Measurements from ENCODE around the gene KLHDC4. TPM values are rescaled to one million over a fixed set of nuclear protein-coding genes. Genes with fewer than 3 reads are reported as not detected.

KLHDC4 gene
- total and polyA plus RNA-seq, 2 of the 4 experiments (the other 2 are of a cell fraction), result 13.6 to 19.0 TPM

GRCh38 chr16:87731607-87732006 is 34.2 kb downstream of the KLHDC4 start:
- 100% methylated on average over 7 of the region's 13 CpGs; no CpG with 5 or more reads in 1 of the 2 experiments for WGBS, 2 experiments (ENCODE audit: extremely low coverage in 2 of 2, insufficient read length in 1 of 2)
- dilution Hi-C loops (cut with HindIII; ENCODE audit: low sequenced_read_pairs, unreplicated experiment), result no loop called here
- BruUV-seq (replicated peaks), result no TSS peak

More at GRCh38 chr16:87731607-87732006, 34.2 kb downstream of the KLHDC4 start:
- no peak overlapping the region for H3K4ac ChIP-seq (ENCODE audit: low read depth, low read length)
- no peak overlapping the region for H2BK5ac ChIP-seq (ENCODE audit: low read depth, low read length, poor library complexity, severe bottlenecking)
- ATAC-seq (ENCODE audit: low read depth) (no peak), DNase-seq (no peak)
- no peak for TF ChIP-seq NFE2L2 (IDR thresholded peaks at IDR 0.05; ENCODE audit: low read depth, low read length)
- TF ChIP-seq CHD1 (IDR thresholded peaks at IDR 0.05; ENCODE audit: low read depth, low read length), result no peak
- TF ChIP-seq RFX5 (IDR thresholded peaks at IDR 0.05; ENCODE audit: low read depth, low read length), result no peak
- TF ChIP-seq MAZ (IDR thresholded peaks at IDR 0.05; ENCODE audit: borderline replicate concordance, low read depth, low read length), result no peak
- TF ChIP-seq BHLHE40 (IDR thresholded peaks at IDR 0.05; ENCODE audit: low read depth, low read length), result no peak
- no peak for TF ChIP-seq CEBPB (IDR thresholded peaks at IDR 0.05; ENCODE audit: low read depth, low read length)
- no peak for TF ChIP-seq SMC3 (IDR thresholded peaks at IDR 0.05; ENCODE audit: low read depth, low read length)
- no peak for TF ChIP-seq MAFK (IDR thresholded peaks at IDR 0.05; ENCODE audit: low read depth, low read length)
- no peak overlapping the region for H3K14ac ChIP-seq (replicated peaks; ENCODE audit: low read depth, low read length)
- no peak overlapping the region for H2BK120ac ChIP-seq (ENCODE audit: low read depth, low read length)
- H3K79me1 ChIP-seq (ENCODE audit: low read depth in 1 of 2, low read length in 2 of 2), result peaks cover 0 to 12% of the 10 kb centered on the region in 2 experiments; a peak in 2 of 4 replicates
- H3K36me3 ChIP-seq (ENCODE audit: control insufficient read depth, insufficient read depth, low read length), result peaks cover 17% of the 10 kb centered on the region
- peaks cover 21% of the 10 kb centered on the region for H4K20me1 ChIP-seq (ENCODE audit: insufficient read depth, low read length)
- ChIA-PET CTCF (no interaction called here), POLR2A (ENCODE audit: unreplicated experiment) (no interaction called here)
- H4K91ac ChIP-seq (ENCODE audit: insufficient read depth, low read depth, low read length), result no peak overlapping the region
- peaks cover 5% of the 10 kb centered on the region for H3K9me1 ChIP-seq (ENCODE audit: insufficient read depth, low read length)
- H3K56ac ChIP-seq (ENCODE audit: extremely low read depth, insufficient read depth, low read length), result no peak overlapping the region
- H3K23ac ChIP-seq (ENCODE audit: low read depth, low read length), result no peak overlapping the region
- H3K4me3 ChIP-seq (ENCODE audit: insufficient read depth, low read depth, low read length), result no peak overlapping the region
- no peak overlapping the region for H3K18ac ChIP-seq (ENCODE audit: low read depth, low read length)
- no peak overlapping the region for H4K8ac ChIP-seq (ENCODE audit: low read depth in 2 of 2, low read length in 2 of 2)
- H3K4me1 ChIP-seq (ENCODE audit: control insufficient read depth, insufficient read depth, low read length), result 0 out of 2 replicates have a peak, but pooled peaks cover 4% of the 10 kb centered on the region
- no peak overlapping the region for H2AK9ac ChIP-seq (replicated peaks; ENCODE audit: low read depth, low read length, poor library complexity)
- no peak overlapping the region for H2AFZ ChIP-seq (replicated peaks; ENCODE audit: low read length, poor library complexity)
- no peak overlapping the region for H2BK20ac ChIP-seq (ENCODE audit: low read depth, low read length)
- no peak overlapping the region for H3K27ac ChIP-seq (ENCODE audit: insufficient read depth, low read length)
- in situ Hi-C loops (cut with MboI; ENCODE audit: low sequenced_read_pairs) (no loop called here), intact Hi-C loops (cut with micrococcal nuclease) (no loop called here)
- H4K5ac ChIP-seq (ENCODE audit: low read depth, low read length), result no peak overlapping the region
- no peaks in the 10 kb centered on the region for H3K27me3 ChIP-seq (ENCODE audit: control insufficient read depth, insufficient read depth, low read length)
- H2AK5ac ChIP-seq (ENCODE audit: low read depth, low read length), result no peak overlapping the region
- no peaks in the 10 kb centered on the region for H3K9me3 ChIP-seq (ENCODE audit: control insufficient read depth, insufficient read depth, low read length)
- H3K4me2 ChIP-seq (ENCODE audit: low read depth, low read length), result no peak overlapping the region
- H2BK15ac ChIP-seq (ENCODE audit: low read depth, low read length), result no peak overlapping the region
- H3K9ac ChIP-seq (ENCODE audit: low read depth, low read length), result no peak overlapping the region

All from IMR-90 (cell line).